Limb (tissue), 2 donors: ENCODE measurements around the gene GNG7.
"Not testable (repeated sequence)": the region's sequence is repeated elsewhere in the genome, so short reads cannot be mapped to it uniquely, and the experiment has no call there.

Experiments used
- DNase-seq, 2 donors: peaks; one replicate each; pipeline ENCODE4 v3.0.0-alpha.2; 2016; ENCODE audit errors: extremely low spot score in 2 of 2

GNG7 gene

GRCh38 chr19:2578901-2579677 lies 123.4 kb downstream of the GNG7 start:
- DNase-seq = peak; percentile 84 to 87

GRCh38 chr19:2578391-2578890 lies 124.1 kb downstream of the GNG7 start:
- no peak for DNase-seq

DNA sequence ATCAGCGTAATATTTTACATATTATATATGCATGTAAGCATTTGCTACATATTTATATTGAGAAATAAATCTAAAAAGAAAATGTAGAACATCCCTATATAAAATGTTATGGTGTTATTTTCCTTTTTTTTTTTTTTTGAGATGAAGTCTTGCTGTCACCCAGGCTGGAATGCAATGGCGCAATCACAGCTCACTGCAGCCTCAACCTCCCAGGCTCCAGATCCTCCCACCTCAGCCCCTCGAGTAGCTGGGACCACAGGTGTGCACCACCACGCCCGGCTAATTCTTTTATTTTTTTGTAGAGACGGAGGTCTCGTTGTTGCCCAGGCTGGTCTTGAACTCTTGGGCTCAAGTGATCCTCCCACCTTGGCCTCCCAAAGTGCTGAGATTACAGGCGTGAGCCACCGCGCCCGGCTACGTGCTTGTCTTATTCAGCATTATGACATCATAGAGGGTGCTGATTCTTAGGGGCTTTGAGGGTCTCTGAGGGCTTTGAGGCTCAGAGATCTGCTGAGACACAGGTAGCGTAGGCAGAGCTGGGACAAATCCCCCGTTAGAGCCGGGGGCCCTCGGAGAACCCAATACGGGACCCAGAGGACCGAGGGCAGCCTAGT lies 124.7 kb downstream of the GNG7 start:
- no peak for DNase-seq

DNA sequence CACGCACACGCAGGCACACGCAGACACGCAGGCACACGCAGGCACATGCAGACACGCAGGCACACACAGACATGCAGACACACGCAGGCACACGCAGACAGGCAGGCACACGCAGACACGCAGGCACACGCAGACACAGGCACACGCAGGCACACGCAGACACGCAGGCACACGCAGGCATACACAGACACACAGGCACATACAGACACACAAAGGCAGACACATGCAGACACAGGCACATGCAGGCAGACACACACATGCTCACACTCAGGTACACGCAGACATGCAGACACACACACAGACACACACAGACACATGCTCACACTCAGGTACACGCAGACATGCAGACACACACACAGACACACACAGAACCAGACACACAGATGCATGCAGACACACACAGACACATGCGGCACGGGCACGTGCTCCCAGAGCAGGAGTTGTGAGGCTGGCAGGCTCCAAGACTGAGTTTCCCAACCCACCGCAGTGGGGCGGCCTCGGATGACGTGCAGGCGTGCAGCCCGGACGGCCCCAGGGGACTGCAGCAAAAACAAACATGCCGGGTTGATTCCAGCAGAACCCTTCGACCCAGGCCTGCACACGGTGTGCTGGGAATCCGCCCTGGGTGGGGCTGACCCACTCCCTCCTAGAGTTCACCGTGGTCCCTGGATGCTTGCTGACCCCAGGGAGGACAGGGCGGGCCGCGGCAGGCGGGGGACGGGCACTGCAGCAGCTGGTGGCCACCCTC lies 126.6 kb downstream of the GNG7 start:
- peak in 1 of 2 donors; percentile 63 for DNase-seq

DNA sequence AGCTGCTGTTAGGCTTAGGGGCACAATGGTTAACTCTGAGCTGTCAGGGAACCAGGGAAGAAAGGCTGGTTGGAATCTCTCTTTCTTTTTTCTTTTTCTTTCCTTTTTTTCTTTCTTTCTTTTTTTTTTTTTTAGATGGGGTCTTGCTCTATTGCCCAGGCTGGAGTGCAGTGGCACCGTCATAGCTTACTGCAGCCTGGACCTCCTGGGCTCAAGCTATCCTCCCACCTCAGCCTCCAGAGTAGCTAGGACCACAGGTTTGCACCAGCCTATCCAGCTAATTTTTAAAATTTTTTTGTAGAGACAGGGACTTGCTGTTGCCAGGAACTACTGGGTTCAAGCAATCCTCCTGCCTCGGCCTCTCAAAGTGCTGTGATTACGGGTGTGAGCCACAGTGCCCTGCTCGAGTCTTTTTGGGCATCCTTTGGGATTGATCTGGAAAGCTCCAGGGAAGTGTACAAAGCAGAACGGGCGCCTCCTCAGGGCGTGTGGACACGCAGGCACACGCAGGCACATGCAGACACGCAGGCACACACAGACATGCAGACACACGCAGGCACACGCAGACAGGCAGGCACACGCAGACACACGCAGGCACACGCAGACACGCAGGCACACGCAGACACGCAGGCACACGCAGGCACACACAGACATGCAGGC lies 127.4 kb downstream of the GNG7 start:
- DNase-seq = no peak

GRCh38 chr19:2574478-2574931 lies 128.0 kb downstream of the GNG7 start:
- DNase-seq = no peak

DNA sequence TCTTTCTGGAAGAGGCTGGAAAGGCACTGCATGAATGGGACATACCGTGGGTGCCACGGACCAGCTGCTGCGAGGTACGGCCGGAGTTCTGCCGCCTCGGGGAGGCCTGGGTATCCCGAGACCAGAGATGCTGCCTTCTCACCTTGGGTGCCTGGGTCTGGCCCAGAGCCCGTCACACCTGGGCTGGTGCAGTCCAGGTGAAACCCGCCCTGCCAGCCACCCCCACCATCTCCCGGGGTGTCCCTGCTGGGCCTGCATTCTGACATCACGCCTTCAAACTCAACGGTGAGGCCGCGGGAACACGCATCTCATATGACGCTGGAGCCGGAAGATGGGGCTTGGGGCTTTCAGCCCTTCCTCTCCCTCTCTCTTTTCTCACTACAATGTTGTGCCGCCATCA lies 128.6 kb downstream of the GNG7 start:
- DNase-seq = no peak

GRCh38 chr19:2572152-2572551 lies 130.3 kb downstream of the GNG7 start:
- not testable (repeated sequence) for DNase-seq

GRCh38 chr19:2569596-2570465 lies 132.7 kb downstream of the GNG7 start:
- DNase-seq = no peak

DNA sequence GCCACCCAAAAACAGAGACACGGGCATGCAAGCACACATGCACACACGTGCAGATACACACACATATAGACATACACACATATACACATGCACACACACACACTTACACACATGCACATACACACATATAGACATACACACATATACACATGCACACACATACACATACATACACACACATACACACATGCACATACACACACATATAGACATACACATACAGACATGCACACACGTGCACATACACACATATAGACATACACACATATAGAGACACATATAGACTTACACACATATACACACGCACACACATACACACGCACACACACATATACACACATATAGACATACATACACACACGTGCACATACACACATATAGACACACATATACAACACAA lies 134.5 kb downstream of the GNG7 start:
- no peak for DNase-seq

GRCh38 chr19:2567580-2567979 lies 134.9 kb downstream of the GNG7 start:
- DNase-seq = no peak

DNA sequence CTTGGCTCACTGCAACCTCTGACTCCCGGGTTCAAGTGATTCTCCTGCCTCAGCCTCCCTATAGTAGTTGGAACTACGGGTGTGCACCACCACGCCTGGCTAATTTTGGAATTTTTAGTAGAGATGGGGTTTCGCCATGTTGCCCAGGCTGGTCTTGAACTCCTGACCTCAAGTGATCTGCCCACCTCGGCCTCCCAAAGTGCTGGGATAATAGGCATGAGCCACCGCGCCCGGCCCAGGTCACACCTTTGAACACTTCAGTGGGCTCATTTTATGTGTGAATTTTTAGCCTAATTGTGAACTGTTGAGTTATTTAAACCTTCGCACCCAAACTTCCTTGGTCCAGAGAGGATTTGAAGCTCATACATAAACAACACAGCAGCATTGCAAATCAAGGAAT lies 138.9 kb downstream of the GNG7 start:
- DNase-seq = not testable (repeated sequence)

GRCh38 chr19:2561895-2562294 lies 140.6 kb downstream of the GNG7 start:
- no peak for DNase-seq

GRCh38 chr19:2561221-2561620 lies 141.3 kb downstream of the GNG7 start:
- DNase-seq = no peak

DNA sequence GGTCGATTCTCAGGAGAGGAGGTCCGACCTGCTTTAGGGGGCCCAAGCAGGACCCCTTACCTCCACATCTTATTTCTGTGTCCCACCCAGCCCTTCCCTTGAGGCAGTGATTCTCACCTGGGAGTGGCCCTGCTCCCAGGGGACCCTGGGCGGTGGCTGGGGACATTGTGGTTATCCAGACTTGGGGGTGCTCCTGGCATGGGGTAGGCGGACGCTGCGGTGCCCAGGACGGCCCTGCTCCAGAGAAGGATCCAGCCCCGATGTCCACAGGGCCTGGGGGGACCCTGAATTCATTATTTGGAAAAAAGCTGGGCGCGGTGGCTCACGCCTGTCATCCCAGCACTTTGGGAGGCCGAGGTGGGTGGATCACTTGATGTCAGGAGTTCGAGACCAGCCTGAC lies 142.1 kb downstream of the GNG7 start:
- DNase-seq = no peak

GRCh38 chr19:2558543-2558942 lies 144.0 kb downstream of the GNG7 start:
- DNase-seq = no peak

- DNase-seq = not testable (repeated sequence)
Measured at GRCh38 chr19:2558131-2558530, 144.4 kb downstream of the GNG7 start.

DNA sequence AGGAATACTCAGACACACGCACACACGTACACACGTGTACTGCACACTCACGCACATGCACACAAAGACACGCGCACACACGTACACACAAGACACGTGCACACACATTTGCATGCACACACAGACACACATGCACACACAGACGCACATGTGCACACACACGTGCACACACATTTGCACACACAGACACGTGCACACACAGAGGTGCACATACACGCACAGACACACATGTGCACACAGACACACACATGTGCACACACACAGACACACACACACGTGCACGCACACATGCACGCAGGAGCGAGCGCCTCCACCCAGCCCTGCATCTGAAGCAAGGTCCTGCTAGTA lies 145.4 kb downstream of the GNG7 start:
- no peak for DNase-seq

DNA sequence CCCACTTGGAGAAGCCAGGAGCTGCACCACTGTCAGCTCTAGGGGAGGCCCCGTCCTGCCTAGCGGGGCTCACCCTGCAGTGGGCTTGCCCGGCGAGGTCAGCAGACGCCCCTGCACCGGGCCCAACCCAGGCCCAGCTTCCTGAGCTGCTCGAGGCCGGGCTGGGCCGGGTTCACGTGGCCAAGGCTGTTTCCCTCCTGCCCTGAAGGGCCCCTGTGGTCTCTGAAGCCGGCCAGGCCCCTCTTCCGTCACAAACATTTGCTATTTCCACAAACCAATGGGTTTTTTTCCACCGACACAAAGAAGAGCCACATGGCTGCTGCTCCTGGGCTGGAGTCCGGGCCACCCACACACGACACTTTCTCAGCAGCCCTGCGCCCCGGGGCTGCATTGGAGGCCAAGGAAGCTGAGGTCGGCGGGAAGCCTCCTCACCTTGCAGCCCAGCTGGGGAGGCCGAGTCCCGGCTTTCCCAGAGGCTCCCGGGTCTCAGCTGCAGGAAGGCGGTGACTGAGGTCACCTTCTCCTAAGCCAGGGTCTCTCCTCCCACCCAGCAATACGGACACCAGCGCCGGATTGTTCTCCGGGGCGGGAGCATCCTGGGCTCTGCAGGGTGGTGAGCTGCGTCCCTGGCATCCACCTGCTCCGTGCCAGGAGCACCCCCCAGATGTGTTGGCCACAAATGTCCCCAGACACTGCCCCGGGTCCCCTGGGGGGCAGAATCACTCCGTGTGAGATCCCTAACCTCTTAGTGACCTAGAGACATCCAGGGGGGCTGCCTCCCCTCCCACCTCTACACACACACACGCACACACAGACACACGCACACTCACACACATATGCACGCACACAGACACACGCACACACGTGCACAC lies 146.0 kb downstream of the GNG7 start:
- no peak for DNase-seq
